A549 treated with RU486 at 1 μM for 4 hours (cell line): ENCODE data around the gene PNMA8C. TPM values are rescaled to one million over a fixed set of nuclear protein-coding genes. Genes with fewer than 3 reads are reported as not detected.

ENCODE experiments used
- total RNA-seq: library from RNA; stranded (reverse); fragments of 200-300 nt; extraction: Qiagen RNA extraction; gene quantifications from 5 replicates; pipeline ENCODE4 v1.2.3, GENCODE V29; 2022; ENCODE audit warnings: low read depth

The PNMA8C gene
- total RNA-seq, result not detected in 5 replicates

GRCh38 chr19:46428239-46429135 is at the start of gene PNMA8C:
Gene PNMA8C, minus strand, starts transcription at chr19:46428936. Its CDS starts 577 bp downstream, at chr19:46428359.

GRCh38 chr19:46471116-46471733 is 42.5 kb upstream of the PNMA8C start, which contains the start of gene PNMA8A:
Gene PNMA8A, minus strand, starts transcription at chr19:46471563. Its CDS starts 528 bp downstream, at chr19:46471035.

GRCh38 chr19:46413262-46414031 is 15.3 kb downstream of the PNMA8C start, which contains the start of gene CCDC8:
Gene CCDC8, minus strand, starts transcription at chr19:46413564. Its CDS starts 754 bp downstream, at chr19:46412810.

Other genes with a start within 250 kb of the PNMA8C start
- 2.2 to 3.1 TPM (median 2.6 TPM) in 5 replicates for gene IGFL1, start 199.2 kb downstream of the PNMA8C start, total RNA-seq
- not detected in 5 replicates for gene HIF3A, start 131.9 kb downstream of the PNMA8C start, total RNA-seq
- gene PPP5C, start 81.8 kb downstream of the PNMA8C start, total RNA-seq, result 80.5 to 88.2 TPM (median 82.1 TPM) in 5 replicates
- gene CCDC8, start 15.4 kb downstream of the PNMA8C start, total RNA-seq, result not detected in 5 replicates
- gene PNMA8A, start 42.6 kb upstream of the PNMA8C start, total RNA-seq, result 8.8 to 12.0 TPM (median 11.0 TPM) in 5 replicates
- gene PNMA8B, start 66.9 kb upstream of the PNMA8C start, total RNA-seq, result not detected in 5 replicates
- 201 to 250 TPM (median 241 TPM) in 5 replicates for gene CALM3, start 172.4 kb upstream of the PNMA8C start, total RNA-seq
- gene PTGIR, start 196.2 kb upstream of the PNMA8C start, total RNA-seq, result 0.22 TPM in 1 of 5 replicates, not detected in the others
- gene GNG8, start 207.3 kb upstream of the PNMA8C start, total RNA-seq, result not detected in 5 replicates
- 0.22 to 0.37 TPM (median 0.25 TPM) in 5 replicates for gene DACT3, start 232.2 kb upstream of the PNMA8C start, total RNA-seq